OCI-LY7 (cell line): Measurements from ENCODE around the gene HAUS2. TPM values are rescaled to one million over a fixed set of nuclear protein-coding genes. Genes with fewer than 3 reads are reported as not detected.

Experiments used
- BruUV-seq: library from RNA; stranded (reverse); fragments of 400-500 nt; replicated peaks from 2 replicates; lab custom pipeline; 2021; lab: Mats Ljungman, UMichigan
- CTCF ChIA-PET: fragments of 300-600 bp; sonication (Branson Sonifier 250); formaldehyde crosslinking; loops from one replicate; lab custom pipeline; 2022; ENCODE audit warnings: antibody characterized with exemption; ENCODE audit not compliant: unreplicated experiment; lab: Charles Lee
- POLR2A ChIA-PET: fragments of 300-600 bp; sonication (Branson Sonifier 250); formaldehyde crosslinking; loops from one replicate; lab custom pipeline; 2022; ENCODE audit warnings: antibody characterized with exemption; lab: Charles Lee
- DNase-seq: peaks from one replicate; pipeline ENCODE4 v3.0.0-alpha.2; 2015; ENCODE audit warnings: low spot score
- H2AFZ ChIP-seq: fragments of 200-600 bp; sonication (generic), shearing (Covaris generic); 2 replicates; pipeline ENCODE4 v1.6.1; 2014; ENCODE audit warnings: mild to moderate bottlenecking, antibody characterized with exemption, low read length, moderate library complexity
- H3K27ac ChIP-seq: fragments of 200-600 bp; sonication (generic); 2 replicates; pipeline ENCODE4 v1.5.1; 2014; ENCODE audit warnings: mixed run types, low read depth, mild to moderate bottlenecking, moderate library complexity, low read length, inconsistent platforms; ENCODE audit not compliant: poor library complexity, severe bottlenecking
- H3K36me3 ChIP-seq: fragments of 200-600 bp; sonication (generic); 2 replicates; pipeline ENCODE4 v1.6.1; 2014; ENCODE audit warnings: mild to moderate bottlenecking, antibody characterized with exemption, low read length, moderate library complexity, mixed read lengths; ENCODE audit not compliant: insufficient read depth
- H3K4me1 ChIP-seq: fragments of 200-600 bp; sonication (generic); 2 replicates; pipeline ENCODE4 v1.5.1; 2014; ENCODE audit warnings: mild to moderate bottlenecking, low read length; ENCODE audit not compliant: insufficient read depth, poor library complexity, severe bottlenecking
- H3K4me2 ChIP-seq: fragments of 200-600 bp; sonication (generic); 2 replicates; pipeline ENCODE4 v1.6.1; 2014; ENCODE audit warnings: mild to moderate bottlenecking, low read length
- H3K4me3 ChIP-seq: fragments of 200-600 bp; sonication (generic); 2 replicates; pipeline ENCODE4 v1.5.1; 2014; ENCODE audit warnings: mild to moderate bottlenecking, low read depth, low read length; ENCODE audit not compliant: poor library complexity, severe bottlenecking
- H3K79me2 ChIP-seq: fragments of 200-600 bp; sonication (generic); 2 replicates; pipeline ENCODE4 v1.6.1; 2016; ENCODE audit warnings: low read depth, mild to moderate bottlenecking, low read length, moderate library complexity, mixed read lengths; ENCODE audit not compliant: insufficient read depth
- H3K9me2 ChIP-seq: fragments of 200-600 bp; sonication (generic); 2 replicates; pipeline ENCODE4 v1.6.1; 2016; ENCODE audit warnings: mild to moderate bottlenecking, low read length, mixed read lengths; ENCODE audit not compliant: insufficient read depth
- H3K9me3 ChIP-seq: fragments of 200-600 bp; sonication (generic); 2 replicates; pipeline ENCODE4 v1.6.1; 2014; ENCODE audit warnings: mild to moderate bottlenecking, mixed run types, low read length, mixed read lengths
- H4K20me1 ChIP-seq: fragments of 200-600 bp; sonication (generic); 2 replicates; pipeline ENCODE4 v1.6.1; 2014; ENCODE audit warnings: mild to moderate bottlenecking, antibody characterized with exemption, low read length, moderate library complexity, mixed read lengths; ENCODE audit not compliant: insufficient read depth
- EZH2phosphoT487 ChIP-seq: fragments of 200-600 bp; sonication (generic); IDR thresholded peaks from 2 replicates; pipeline ENCODE4 v1.6.1; 2018; ENCODE audit warnings: low read depth, borderline replicate concordance, mild to moderate bottlenecking, mixed run types, antibody characterized with exemption, low read length, moderate library complexity, mixed read lengths
- intact Hi-C: fragments of 100-400 bp; cut with micrococcal nuclease; formaldehyde crosslinking; loops from one replicate; pipeline ENCODE4 v1.10.0; 2022; ENCODE audit not compliant: unreplicated experiment
- total RNA-seq, 2 experiments: library from RNA; depleted of rRNA in 1 of 2; stranded (reverse); fragments of >200 nt in 1 of 2; shearing (Covaris generic) in 1 of 2; gene quantifications; 2 replicates each; pipeline ENCODE4 v1.2.3, GENCODE V29; 2014 to 2022
- TF ChIP-seq, protein P1 (sequence below): fragments of 200-600 bp; sonication (generic); conservative IDR thresholded peaks from 2 replicates; pipeline ENCODE4 v1.5.1; 2014; ENCODE audit warnings: mild to moderate bottlenecking, antibody characterized with exemption, low read length, moderate library complexity, mixed read lengths

The HAUS2 gene
- total RNA-seq, 2 experiments from 2014 or later: 43.7 to 50.4 TPM

DNA sequence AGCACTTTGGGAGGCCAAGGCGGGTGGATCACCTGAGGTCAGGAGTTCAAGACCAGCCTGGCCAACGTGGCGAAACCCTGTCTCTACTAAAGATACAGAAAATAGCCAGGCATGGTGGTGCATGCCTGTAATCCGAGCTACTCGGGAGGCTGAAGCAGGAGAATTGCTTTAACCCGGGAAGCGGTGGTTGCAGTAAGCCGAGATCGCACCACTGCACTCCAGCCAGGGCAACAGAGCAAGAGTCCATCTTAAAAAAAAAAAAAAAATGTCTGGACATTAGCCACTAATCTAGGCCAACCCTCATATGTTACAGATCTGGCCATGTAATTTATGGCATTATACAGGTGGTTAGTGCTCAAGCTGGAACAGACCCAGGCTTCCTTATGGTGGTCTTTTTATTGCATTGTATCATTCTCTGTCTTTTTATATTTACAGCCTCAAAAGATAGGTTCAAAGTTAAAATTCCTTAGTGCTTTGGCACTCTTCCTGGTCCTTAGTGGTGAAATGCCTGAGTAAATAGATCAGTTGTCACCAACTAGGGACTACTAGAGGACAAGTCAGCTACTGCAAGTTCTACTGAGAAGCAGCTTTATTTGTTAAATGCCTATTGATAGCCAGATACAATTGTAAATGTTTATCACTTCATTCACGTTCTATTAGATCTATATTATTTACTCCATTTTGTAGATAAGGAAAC lies 42.7 kb downstream of the HAUS2 start:
- no TSS peak for BruUV-seq
- H3K79me2 ChIP-seq: no peaks in the 10 kb centered on the region
- no peaks in the 10 kb centered on the region for H3K4me1 ChIP-seq
- ChIA-PET POLR2A (interaction anchor here (0.6 kb wide), 1 partner anchor 73 kb away, joined by 3 read pairs; no protein-coding TSS in a partner anchor), CTCF (no interaction called here)
- H3K4me3 ChIP-seq: no peak overlapping the region
- no peak overlapping the region for H3K27ac ChIP-seq
- intact Hi-C loops: no loop called here
- H3K36me3 ChIP-seq: peaks cover 8% of the 10 kb centered on the region
- H3K4me2 ChIP-seq: no peak overlapping the region
- no peak for TF ChIP-seq EZH2phosphoT487
- TF ChIP-seq, protein P1, sequence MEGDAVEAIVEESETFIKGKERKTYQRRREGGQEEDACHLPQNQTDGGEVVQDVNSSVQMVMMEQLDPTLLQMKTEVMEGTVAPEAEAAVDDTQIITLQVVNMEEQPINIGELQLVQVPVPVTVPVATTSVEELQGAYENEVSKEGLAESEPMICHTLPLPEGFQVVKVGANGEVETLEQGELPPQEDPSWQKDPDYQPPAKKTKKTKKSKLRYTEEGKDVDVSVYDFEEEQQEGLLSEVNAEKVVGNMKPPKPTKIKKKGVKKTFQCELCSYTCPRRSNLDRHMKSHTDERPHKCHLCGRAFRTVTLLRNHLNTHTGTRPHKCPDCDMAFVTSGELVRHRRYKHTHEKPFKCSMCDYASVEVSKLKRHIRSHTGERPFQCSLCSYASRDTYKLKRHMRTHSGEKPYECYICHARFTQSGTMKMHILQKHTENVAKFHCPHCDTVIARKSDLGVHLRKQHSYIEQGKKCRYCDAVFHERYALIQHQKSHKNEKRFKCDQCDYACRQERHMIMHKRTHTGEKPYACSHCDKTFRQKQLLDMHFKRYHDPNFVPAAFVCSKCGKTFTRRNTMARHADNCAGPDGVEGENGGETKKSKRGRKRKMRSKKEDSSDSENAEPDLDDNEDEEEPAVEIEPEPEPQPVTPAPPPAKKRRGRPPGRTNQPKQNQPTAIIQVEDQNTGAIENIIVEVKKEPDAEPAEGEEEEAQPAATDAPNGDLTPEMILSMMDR: peak; percentile 72
- no peaks in the 10 kb centered on the region for H4K20me1 ChIP-seq
- no peak overlapping the region for H2AFZ ChIP-seq
- no peaks in the 10 kb centered on the region for H3K9me3 ChIP-seq
- peak; percentile 43 for DNase-seq
- no peaks in the 10 kb centered on the region for H3K9me2 ChIP-seq

GRCh38 chr15:42592716-42593115 lies 44.1 kb downstream of the HAUS2 start:
- no peaks in the 10 kb centered on the region for H3K79me2 ChIP-seq
- H3K9me3 ChIP-seq: no peaks in the 10 kb centered on the region
- H3K27ac ChIP-seq: no peak overlapping the region
- CTCF ChIA-PET: no interaction called here
- no peaks in the 10 kb centered on the region for H4K20me1 ChIP-seq
- TF ChIP-seq, protein P1: no peak
- no peak for TF ChIP-seq EZH2phosphoT487
- POLR2A ChIA-PET: interaction anchor here (0.7 kb wide), 1 partner anchor 13 kb away, joined by 4 read pairs; no protein-coding TSS in a partner anchor
- no peak overlapping the region for H3K4me2 ChIP-seq
- no peaks in the 10 kb centered on the region for H3K9me2 ChIP-seq
- H3K4me1 ChIP-seq: no peaks in the 10 kb centered on the region
- DNase-seq: no peak
- no TSS peak for BruUV-seq
- intact Hi-C loops: no loop called here
- no peak overlapping the region for H3K4me3 ChIP-seq
- no peak overlapping the region for H2AFZ ChIP-seq
- H3K36me3 ChIP-seq: peaks cover 5% of the 10 kb centered on the region; the same call in 1 of the 2 replicates

- no peak overlapping the region for H3K27ac ChIP-seq
- H4K20me1 ChIP-seq: no peaks in the 10 kb centered on the region
- no peaks in the 10 kb centered on the region for H3K4me1 ChIP-seq
- TF ChIP-seq EZH2phosphoT487: no peak
- TF ChIP-seq, protein P1: no peak
- intact Hi-C loops: no loop called here
- H3K4me3 ChIP-seq: no peak overlapping the region
- ChIA-PET CTCF (no interaction called here), POLR2A (interaction anchor here (0.7 kb wide), 1 partner anchor 13 kb away, joined by 4 read pairs; no protein-coding TSS in a partner anchor)
- no peak overlapping the region for H2AFZ ChIP-seq
- no peaks in the 10 kb centered on the region for H3K9me3 ChIP-seq
- H3K79me2 ChIP-seq: no peaks in the 10 kb centered on the region
- H3K4me2 ChIP-seq: no peak overlapping the region
- BruUV-seq: no TSS peak
- no peaks in the 10 kb centered on the region for H3K9me2 ChIP-seq
- peaks cover 5% of the 10 kb centered on the region; the same call in 1 of the 2 replicates for H3K36me3 ChIP-seq
- no peak for DNase-seq
Measured at GRCh38 chr15:42593143-42593542, 44.5 kb downstream of the HAUS2 start.
